Measurements from ENCODE around the gene ATOSA. TPM values are rescaled to one million over a fixed set of nuclear protein-coding genes. Genes with fewer than 3 reads are reported as not detected.

ATOSA gene
- total RNA-seq, 1 experiment from 2014 or later, result 5.8 TPM

- no peak overlapping the region for H2BK12ac ChIP-seq (ENCODE audit: insufficient read length, low read depth, low read length)
- no peak overlapping the region for H2BK20ac ChIP-seq (ENCODE audit: low read depth, low read length, poor library complexity, severe bottlenecking)
- no peak overlapping the region for H2BK5ac ChIP-seq (ENCODE audit: insufficient read length, low read length)
- no peaks in the 10 kb centered on the region for H3K27me3 ChIP-seq (ENCODE audit: insufficient read depth, low read length)
- H3K27ac ChIP-seq (ENCODE audit: insufficient read length, low read depth, low read length), result no peak overlapping the region
- no peak overlapping the region for H3K23ac ChIP-seq (ENCODE audit: insufficient read length, low read depth, low read length)
- no peak overlapping the region for H3K27ac Mint-ChIP-seq
- no peak overlapping the region for H4K91ac ChIP-seq (ENCODE audit: insufficient read length, low read depth, low read length)
- H3K79me2 ChIP-seq (ENCODE audit: insufficient read depth, low read length), result no peaks in the 10 kb centered on the region
- peaks cover 14% of the 10 kb centered on the region for H3K27me3 Mint-ChIP-seq (ENCODE audit: low read depth)
- no peak overlapping the region for H3T11ph ChIP-seq (ENCODE audit: low read length)
- no peak overlapping the region for H3K4ac ChIP-seq (ENCODE audit: low read depth, low read length)
- no peaks in the 10 kb centered on the region for H3K4me1 ChIP-seq (ENCODE audit: insufficient read depth, low read length)
- H3K4me3 Mint-ChIP-seq, result no peak overlapping the region
- no peak overlapping the region for H4K5ac ChIP-seq (ENCODE audit: insufficient read length, low read depth, low read length)
- H3K9me3 ChIP-seq (ENCODE audit: control insufficient read depth, low read depth, low read length), result no peaks in the 10 kb centered on the region
- H3K79me1 ChIP-seq (ENCODE audit: insufficient read depth, low read depth, low read length, poor library complexity, severe bottlenecking), result no peaks in the 10 kb centered on the region
- no peaks in the 10 kb centered on the region for H3K36me3 Mint-ChIP-seq (ENCODE audit: insufficient read depth in 1 of 3, low read depth in 3 of 3)
- no peak for DNase-seq
- no peak for TF ChIP-seq CTCF (conservative IDR thresholded peaks at IDR 0.05)
- no peak overlapping the region for H2AK5ac ChIP-seq (ENCODE audit: insufficient read length, low read length)
- no peaks in the 10 kb centered on the region for H3K9me3 Mint-ChIP-seq
- H2BK15ac ChIP-seq (ENCODE audit: low read depth, low read length), result no peak overlapping the region
- H4K8ac ChIP-seq (replicated peaks; ENCODE audit: insufficient read length, low read depth, low read length), result no peak overlapping the region
- H3K56ac ChIP-seq (ENCODE audit: insufficient read length, low read depth, low read length), result no peak overlapping the region
- peaks cover 15% of the 10 kb centered on the region in 2 experiments for H3K4me1 Mint-ChIP-seq
- H3K14ac ChIP-seq (ENCODE audit: insufficient read depth, low read length), result no peak overlapping the region
- H2BK120ac ChIP-seq (ENCODE audit: low read depth, low read length, poor library complexity, severe bottlenecking), result no peak overlapping the region
- H3K9ac ChIP-seq (ENCODE audit: extremely low read depth, insufficient read length, low read length), result no peak overlapping the region
- peaks cover 9% of the 10 kb centered on the region for H3K23me2 ChIP-seq (ENCODE audit: insufficient read length, low read depth, low read length, poor library complexity, severe bottlenecking)
- no peaks in the 10 kb centered on the region for H4K20me1 ChIP-seq (ENCODE audit: control insufficient read depth, insufficient read depth, insufficient read length)
- no peak overlapping the region for H2AFZ ChIP-seq (ENCODE audit: low read length)
- no peak overlapping the region for H3K4me2 ChIP-seq (ENCODE audit: insufficient read depth, insufficient read length, low read length)
- no peak overlapping the region for H3K18ac ChIP-seq (ENCODE audit: insufficient read length, low read depth, low read length)
These were observed 3.0 kb upstream of the ATOSA start for GRCh38 chr15:52682200-52682599.
